Cardiac fibroblast (primary cell): Measurements from ENCODE around the gene RRP36.

Source experiments
- DNase-seq, 2 donors: peaks; one replicate each; pipeline versions ENCODE4 v3.0.0 to v3.0.0-alpha.2; 2010; ENCODE audit warnings: low read depth in 2 of 2
- H3K4me3 ChIP-seq, 2 donors: replicated peaks in 1 of 2; 1 replicate in 1 of 2; 2 replicates in 1 of 2; pipeline ENCODE4 v1.5.1; 2011; ENCODE audit warnings: low read depth in 2 of 2, low read length in 2 of 2, mild to moderate bottlenecking in 2 of 2, moderate library complexity in 1 of 2
- CTCF ChIP-seq: IDR thresholded peaks from one replicate; pipeline ENCODE4 v1.5.1; 2011; ENCODE audit warnings: low read depth, mild to moderate bottlenecking, low read length, inconsistent platforms

RRP36 gene

GRCh38 chr6:43045371-43045930 lies 24.0 kb downstream of the RRP36 start:
- DNase-seq: no peak
- TF ChIP-seq CTCF: no peak
- H3K4me3 ChIP-seq: no peak overlapping the region

- no peak overlapping the region for H3K4me3 ChIP-seq
- no peak for DNase-seq
- no peak for TF ChIP-seq CTCF
These were observed 26.6 kb downstream of the RRP36 start for GRCh38 chr6:43047998-43048397.

- TF ChIP-seq CTCF: no peak
- no peak overlapping the region for H3K4me3 ChIP-seq
- no peak for DNase-seq
These were observed 29.6 kb downstream of the RRP36 start for GRCh38 chr6:43050981-43051380.

GRCh38 chr6:43052225-43052841 lies 30.9 kb downstream of the RRP36 start:
- TF ChIP-seq CTCF: no peak
- DNase-seq: no peak
- H3K4me3 ChIP-seq: peak overlapping the region; percentile 85 to 89

GRCh38 chr6:43052842-43053544 lies 31.6 kb downstream of the RRP36 start:
- DNase-seq: peak; percentile 26 to 40
- TF ChIP-seq CTCF: no peak
- peak overlapping the region; percentile 85 to 89 for H3K4me3 ChIP-seq

GRCh38 chr6:43053545-43054205 lies 32.3 kb downstream of the RRP36 start, which contains the start of gene CUL7:
Gene CUL7 (minus strand): TSS chr6:43053851. CDS start chr6:43052788, 1,063 bp downstream.
- peak; percentile 95 to 97 for DNase-seq
- peak within 1 kb of the TSS; percentile 85 to 89 for H3K4me3 ChIP-seq
- no peak for TF ChIP-seq CTCF
